Measurements from ENCODE around the gene H19. TPM values are rescaled to one million over a fixed set of nuclear protein-coding genes. Genes with fewer than 3 reads are reported as not detected.

The H19 gene
- total RNA-seq, 1 experiment from 2014 or later = 6,113 TPM

GRCh38 chr11:1947592-1948237 lies 49.9 kb downstream of the H19 start:
- no peak for DNase-seq (ENCODE audit: low read depth)

DNA sequence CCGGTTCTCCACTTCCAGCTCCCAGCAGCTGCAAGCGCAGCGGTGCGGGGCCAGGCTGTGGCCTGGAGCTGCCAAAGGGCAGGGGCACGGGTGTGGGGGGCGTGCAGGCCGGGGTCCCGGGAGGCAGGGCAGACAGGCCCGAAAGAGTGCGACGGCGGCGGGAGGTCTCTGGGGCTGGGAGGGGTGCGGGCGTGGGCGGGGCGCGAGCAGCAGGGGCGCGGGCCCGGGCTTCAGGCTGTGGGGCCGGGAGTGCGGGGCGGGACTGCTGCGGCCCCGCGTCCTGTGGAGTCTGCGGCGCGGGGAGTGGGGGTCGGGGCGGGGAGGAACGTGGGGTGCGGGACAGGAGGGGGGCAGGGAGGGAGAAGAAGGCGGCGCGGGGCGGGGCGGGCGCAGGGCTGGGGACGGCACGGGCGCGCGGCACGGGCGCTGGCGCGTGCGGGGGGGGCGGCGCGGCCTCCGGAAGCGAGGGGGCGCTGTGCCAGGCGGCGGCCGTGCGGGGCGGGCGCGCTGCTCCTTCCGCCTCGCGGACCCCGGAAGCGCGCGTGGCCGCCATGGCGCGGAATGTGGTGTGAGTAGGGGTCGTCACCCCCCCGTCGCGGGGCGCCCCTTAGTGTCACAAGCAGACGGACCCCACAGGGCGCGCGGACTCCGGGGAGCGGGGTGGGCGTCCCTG lies 50.7 kb downstream of the H19 start, which contains the start of gene MRPL23:
Gene MRPL23, plus strand, starts transcription at position 521 of the 673 bp plus-strand sequence. Its CDS starts 31 bp downstream, at position 552.
- DNase-seq (ENCODE audit: low read depth) = no peak

Other genes starting within 250 kb of the H19 start
- 12.6 and 20.1 TPM in 2 replicates for gene IFITM10, start 247.2 kb downstream of the H19 start, total RNA-seq (2014; rRNA removed)
- gene CTSD, start 233.9 kb downstream of the H19 start, total RNA-seq (2014; rRNA removed) = 448 and 475 TPM in 2 replicates
- 0.13 and 0.17 TPM in 2 replicates for gene SYT8, start 162.9 kb downstream of the H19 start, total RNA-seq (2014; rRNA removed)
- 0.29 TPM in 1 of 2 replicates, not detected in the other for gene TNNI2, start 158.9 kb downstream of the H19 start, total RNA-seq (2014; rRNA removed)
- 311 and 321 TPM in 2 replicates for gene LSP1, start 144.8 kb downstream of the H19 start, total RNA-seq (2014; rRNA removed)
- under 0.01 TPM in 1 of 2 replicates, not detected in the other for gene PRR33, start 105.9 kb downstream of the H19 start, total RNA-seq (2014; rRNA removed)
- 1.9 TPM in 1 of 2 replicates, not detected in the other for gene TNNT3, start 78.1 kb downstream of the H19 start, total RNA-seq (2014; rRNA removed)
- gene MRPL23, start 50.5 kb downstream of the H19 start, total RNA-seq (2014; rRNA removed) = 191 and 219 TPM in 2 replicates
- gene IGF2, start 141.5 kb upstream of the H19 start, total RNA-seq (2014; rRNA removed) = 106 and 173 TPM in 2 replicates
- gene INS, start 163.4 kb upstream of the H19 start, total RNA-seq (2014; rRNA removed) = not detected in 2 replicates
- not detected in 2 replicates for gene TH, start 174.0 kb upstream of the H19 start, total RNA-seq (2014; rRNA removed)